GOT3 (cell line): ENCODE data around the gene FRRS1.

Source experiments
- DNase-seq: peaks from one replicate; lab custom pipeline; 2025; ENCODE audit warnings: mixed read lengths; lab: John Stamatoyannopoulos, UW

Gene FRRS1

GRCh38 chr1:99676876-99677275, 89.6 kb downstream of the FRRS1 start:
- DNase-seq, result no peak

DNA sequence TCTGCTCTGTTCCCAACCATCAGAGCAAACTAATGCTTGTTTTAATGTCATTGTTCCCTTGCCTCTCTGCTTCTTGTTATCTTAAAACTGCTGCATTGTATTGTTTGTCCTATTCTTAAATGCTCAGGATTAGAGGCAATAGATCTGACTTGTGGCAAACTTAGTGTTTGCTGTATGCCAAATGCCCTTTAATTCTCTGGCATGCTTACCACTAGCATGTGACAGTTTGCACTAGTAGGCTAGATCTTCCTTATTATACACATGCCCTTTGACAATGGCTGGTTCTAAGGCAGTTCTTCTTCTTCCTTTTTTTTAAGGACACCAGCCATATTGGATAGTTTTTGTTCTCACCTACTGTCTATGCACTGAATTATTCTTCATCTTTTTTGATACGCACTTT, 90.4 kb downstream of the FRRS1 start:
- DNase-seq, result no peak

DNA sequence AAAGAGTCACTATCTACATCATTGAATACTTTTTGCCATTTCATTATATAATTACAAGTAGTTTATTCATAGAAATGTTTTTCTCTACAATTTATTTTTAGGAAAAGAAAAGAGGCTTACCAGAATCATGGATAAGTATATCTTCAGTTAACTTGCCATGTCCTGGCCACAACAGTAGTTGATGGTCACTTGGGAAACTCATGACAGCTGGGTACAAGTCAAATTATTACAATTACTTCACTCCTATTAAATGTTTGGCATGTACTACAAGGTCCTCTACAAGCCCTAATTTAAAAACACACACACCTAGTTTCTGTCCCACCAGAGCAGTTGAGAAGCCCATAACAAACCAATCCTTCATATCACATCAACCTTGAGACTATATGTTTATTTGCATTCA, 91.1 kb downstream of the FRRS1 start:
- DNase-seq, result no peak

DNA sequence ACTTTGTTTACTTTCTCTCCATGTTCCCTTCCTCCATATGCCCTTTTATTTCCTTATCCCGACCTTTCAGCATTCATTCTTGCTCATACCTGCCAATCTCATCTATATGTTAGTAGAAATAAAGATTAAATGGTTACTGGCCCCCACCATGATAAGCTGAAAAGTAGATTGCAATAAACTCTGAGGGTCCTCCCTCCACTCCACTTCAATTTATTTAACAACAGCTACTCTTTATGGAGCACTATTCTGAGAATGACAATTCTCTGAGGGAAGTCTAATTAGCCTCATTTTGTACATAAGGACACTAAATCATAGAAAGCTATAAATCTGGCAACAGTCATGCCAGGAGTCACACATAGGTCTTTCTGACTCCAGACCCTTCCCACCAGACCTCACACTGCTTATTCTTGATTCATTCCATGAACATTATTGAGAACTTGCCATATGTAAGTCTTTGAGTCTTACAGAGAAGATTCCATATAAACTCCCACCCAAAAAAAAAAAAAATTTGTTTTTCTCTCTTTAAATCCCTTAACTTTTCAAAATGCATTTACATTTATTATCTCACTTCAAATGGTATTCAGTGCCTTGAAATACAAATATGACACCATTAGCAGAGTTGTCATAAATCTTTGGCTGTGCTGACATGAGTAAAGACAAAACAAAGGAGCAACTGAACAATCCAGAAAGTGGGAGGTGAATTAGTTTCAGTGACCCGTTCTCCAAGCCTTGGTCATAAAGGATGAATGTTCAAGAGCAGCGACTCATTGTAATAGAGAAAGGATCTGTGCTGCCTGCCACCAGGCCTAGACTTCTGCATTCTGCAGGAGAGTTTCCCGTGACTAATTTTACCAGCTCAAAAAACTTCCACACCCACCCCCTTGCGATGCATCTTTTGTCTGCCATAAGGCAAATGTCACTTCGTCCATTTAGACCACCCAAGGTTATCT, 92.0 kb downstream of the FRRS1 start:
- no peak for DNase-seq

- DNase-seq, result no peak
These were observed 93.1 kb downstream of the FRRS1 start for GRCh38 chr1:99673315-99673714.

- DNase-seq, result no peak
These were observed 93.8 kb downstream of the FRRS1 start for GRCh38 chr1:99672530-99673213.

- no peak for DNase-seq
These were observed 94.4 kb downstream of the FRRS1 start for GRCh38 chr1:99672038-99672437.

GRCh38 chr1:99670583-99670982, 95.9 kb downstream of the FRRS1 start:
- DNase-seq, result no peak

GRCh38 chr1:99669821-99670220, 96.6 kb downstream of the FRRS1 start:
- no peak for DNase-seq

DNA sequence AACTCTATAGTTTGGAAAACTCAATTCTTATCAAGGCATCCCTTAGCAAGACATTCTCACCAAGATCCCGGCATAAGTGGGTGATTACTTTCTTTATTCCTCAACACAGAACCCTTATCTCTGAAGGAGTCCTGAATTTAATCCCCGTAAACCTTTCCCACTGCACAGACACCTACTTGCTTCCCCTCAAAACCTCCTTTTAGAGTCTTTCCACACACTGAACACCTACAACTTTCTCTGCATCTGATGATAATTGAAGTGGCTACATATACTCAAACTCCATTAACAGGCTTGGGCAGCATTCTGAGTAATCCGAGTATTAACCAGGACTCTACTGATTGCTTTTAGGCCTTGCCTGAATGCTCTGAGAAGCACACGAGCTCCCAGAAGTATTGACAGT, 97.1 kb downstream of the FRRS1 start:
- no peak for DNase-seq

GRCh38 chr1:99665212-99665611, 101.2 kb downstream of the FRRS1 start:
- no peak for DNase-seq

DNA sequence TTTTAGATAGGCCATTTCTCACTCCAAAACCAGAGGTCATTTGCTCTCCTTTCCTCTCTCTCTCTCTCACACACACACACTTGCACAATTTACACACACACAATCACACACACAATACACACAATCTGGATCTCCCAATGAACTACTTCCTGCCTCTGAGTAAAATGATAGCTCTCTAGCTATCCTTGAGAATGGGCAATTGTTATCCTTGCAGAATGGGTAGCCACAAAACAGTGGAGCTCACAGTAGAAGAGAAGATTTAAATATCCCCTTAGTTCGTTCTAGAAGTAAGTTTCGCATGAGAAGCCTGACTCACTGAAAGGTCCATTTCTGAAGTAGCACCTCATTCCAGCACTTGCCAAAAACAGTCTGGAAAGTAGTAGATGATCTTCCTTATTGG, 102.9 kb downstream of the FRRS1 start:
- no peak for DNase-seq

DNA sequence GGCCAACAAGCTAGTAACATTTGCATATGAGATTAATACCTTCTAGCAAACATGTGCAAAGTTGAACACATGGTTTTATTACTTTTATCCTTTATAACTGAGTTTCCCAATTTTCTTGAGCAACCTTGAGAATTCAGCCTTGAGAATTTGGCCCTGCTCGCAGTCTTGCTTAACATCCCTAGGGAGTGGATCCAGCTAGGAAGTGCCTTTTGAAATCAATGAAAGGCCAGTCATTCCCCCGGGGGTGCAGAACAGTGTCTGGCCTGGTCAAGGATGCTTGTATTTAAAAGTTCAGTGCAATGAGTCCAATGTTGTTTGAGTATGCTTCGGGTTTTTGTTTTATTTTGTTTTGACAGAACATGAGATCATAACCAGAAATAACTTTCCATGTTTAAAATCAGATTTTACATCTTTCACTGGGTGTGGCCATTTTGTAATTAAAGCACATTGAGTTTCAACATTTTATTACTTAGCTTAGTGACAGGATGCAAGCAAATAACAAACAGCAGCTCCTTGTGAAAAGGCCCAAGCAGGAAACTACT, 103.8 kb downstream of the FRRS1 start:
- DNase-seq, result no peak

DNA sequence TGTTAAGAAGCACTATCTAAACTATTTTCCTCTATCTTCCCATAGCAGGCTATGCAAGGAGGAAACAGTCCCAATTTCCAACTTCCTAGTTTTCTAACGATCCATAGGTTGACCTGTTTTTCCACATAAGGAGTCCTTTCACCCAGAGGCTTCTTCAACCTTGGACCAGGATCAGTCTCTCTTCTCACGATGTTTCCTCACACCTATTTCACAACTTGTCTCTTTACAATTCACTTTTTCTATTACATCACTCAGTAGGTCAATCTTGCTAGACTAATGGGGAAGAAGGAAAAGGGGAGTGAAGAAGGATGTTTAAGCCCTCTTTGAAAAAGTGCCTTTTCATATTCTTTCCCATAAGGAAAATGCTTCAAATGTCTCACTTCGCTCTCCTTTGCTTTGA, 104.7 kb downstream of the FRRS1 start:
- DNase-seq, result no peak

DNA sequence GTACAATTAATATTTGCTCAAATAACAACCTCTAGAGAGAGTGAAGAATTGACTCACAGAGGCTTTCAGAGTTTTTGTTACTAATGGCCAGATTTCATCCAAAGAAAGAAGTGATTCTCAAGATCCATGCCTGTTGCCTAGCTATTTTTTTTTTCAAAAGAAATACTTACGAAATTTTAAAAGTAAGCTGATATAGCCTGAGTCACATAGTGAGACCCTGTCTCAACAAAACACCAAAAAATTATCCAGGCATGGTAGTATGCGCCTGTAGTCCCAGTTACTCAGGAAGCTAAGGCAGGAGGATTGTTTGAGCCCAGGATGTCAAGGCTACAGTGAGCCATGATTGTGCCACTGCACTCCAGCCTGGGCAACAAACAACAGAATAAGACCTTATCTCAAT, 105.9 kb downstream of the FRRS1 start:
- no peak for DNase-seq

GRCh38 chr1:99659755-99660210, 106.7 kb downstream of the FRRS1 start:
- no peak for DNase-seq
